Measurements from ENCODE around the gene CCDC71L. TPM values are rescaled to one million over a fixed set of nuclear protein-coding genes. Genes with fewer than 3 reads are reported as not detected.

Gene CCDC71L
- total and polyA plus RNA-seq, 2 of the 13 experiments (the other 11 are each of a cell fraction or from before 2014, with no cell fraction given) = 0.02 TPM; not detected in 1

GRCh38 chr7:106608661-106609060, 52.3 kb downstream of the CCDC71L start (continued):
- TF ChIP-seq ZNF30 (CRISPR knock-in tag; IDR thresholded peaks at IDR 0.05) (no peak), RFX3 (CRISPR knock-in tag; IDR thresholded peaks at IDR 0.05) (no peak), FOXA1 (IDR thresholded peaks at IDR 0.05) (no peak), FOXA1 (CRISPR knock-in tag; IDR thresholded peaks at IDR 0.05) (no peak), NKX3-1 (CRISPR knock-in tag; IDR thresholded peaks at IDR 0.05) (no peak)

Other genes with a start within 250 kb of the CCDC71L start
- gene PIK3CG, start 204.1 kb upstream of the CCDC71L start, total RNA-seq (2016; rRNA removed; fragmentation: Illumina TruSeq; extraction: Trizol) = not detected in 2 replicates
- gene PIK3CG, start 204.1 kb upstream of the CCDC71L start, polyA plus RNA-seq (2011; rRNA removed) = not detected in 2 replicates

Measured in HepG2 (cell line).